CD14-positive monocyte (primary cell): ENCODE data around the gene SERP2. TPM values are rescaled to one million over a fixed set of nuclear protein-coding genes. Genes with fewer than 3 reads are reported as not detected.

ENCODE experiments used
- DNase-seq, 3 donors: peaks; one replicate each; pipeline ENCODE4 v3.0.0-alpha.2; 2011 to 2022
- H2AFZ ChIP-seq: 2 replicates; pipeline ENCODE4 v1.6.0; 2012; ENCODE audit warnings: mild to moderate bottlenecking, low read depth, low read length, inconsistent platforms; ENCODE audit not compliant: insufficient read depth, poor library complexity, severe bottlenecking
- H3K27ac ChIP-seq, 2 donors: 1 replicate in 1 of 2; 2 replicates in 1 of 2; pipeline ENCODE4 v1.5.1; 2012 to 2013; ENCODE audit warnings: low read length in 2 of 2, control low read depth in 1 of 2, inconsistent platforms in 1 of 2, low read depth in 1 of 2, mild to moderate bottlenecking in 1 of 2
- H3K27me3 ChIP-seq, 2 donors: one replicate each; pipeline versions ENCODE4 v1.6.0 to v1.6.1; 2011 to 2013; ENCODE audit warnings: low read length in 2 of 2; ENCODE audit not compliant: control insufficient read depth in 2 of 2, insufficient read depth in 2 of 2
- H3K36me3 ChIP-seq, 2 donors: replicated peaks in 1 of 2; 1 replicate in 1 of 2; 2 replicates in 1 of 2; pipeline versions ENCODE4 v1.5.1 to v1.6.1; 2012 to 2013; ENCODE audit warnings: low read length in 2 of 2, control low read depth in 1 of 2, inconsistent platforms in 1 of 2, mild to moderate bottlenecking in 1 of 2; ENCODE audit not compliant: insufficient read depth in 2 of 2, control insufficient read depth in 1 of 2
- H3K4me1 ChIP-seq, 2 donors: 1 replicate in 1 of 2; 2 replicates in 1 of 2; pipeline versions ENCODE4 v1.5.1 to v1.6.1; 2012 to 2013; ENCODE audit warnings: low read length in 2 of 2, control low read depth in 1 of 2, inconsistent platforms in 1 of 2, mild to moderate bottlenecking in 1 of 2, moderate library complexity in 1 of 2; ENCODE audit not compliant: insufficient read depth in 2 of 2, control insufficient read depth in 1 of 2
- H3K4me2 ChIP-seq: replicated peaks from 2 replicates; pipeline ENCODE3; 2012; ENCODE audit warnings: low read length, moderate library complexity, mild to moderate bottlenecking; ENCODE audit not compliant: poor library complexity, severe bottlenecking; ENCODE audit errors: extremely low read depth
- H3K4me3 ChIP-seq, 3 experiments: fragments of 200-600 bp in 1 of 3; sonication (generic) in 1 of 3; replicated peaks in 1 of 3; 1 replicate in 2 of 3; 2 replicates in 1 of 3; pipeline ENCODE4 v1.5.1; 2011 to 2013; ENCODE audit warnings: low read length in 3 of 3, mild to moderate bottlenecking in 3 of 3, control low read depth in 2 of 3, low read depth in 2 of 3, inconsistent platforms in 1 of 3, moderate library complexity in 1 of 3
- H3K79me2 ChIP-seq: 2 replicates; pipeline ENCODE4 v1.6.0; 2012; ENCODE audit warnings: mild to moderate bottlenecking, control low read depth, inconsistent platforms, low read length, moderate library complexity; ENCODE audit not compliant: insufficient read depth
- H3K9ac ChIP-seq: 2 replicates; pipeline ENCODE4 v1.6.0; 2017; ENCODE audit warnings: low read length, mild to moderate bottlenecking; ENCODE audit not compliant: insufficient read depth, poor library complexity, severe bottlenecking
- H3K9me3 ChIP-seq, 2 donors: replicated peaks in 1 of 2; 1 replicate in 1 of 2; 2 replicates in 1 of 2; pipeline versions ENCODE4 v1.5.1 to v1.6.1; 2012 to 2013; ENCODE audit warnings: low read length in 2 of 2, control low read depth in 1 of 2; ENCODE audit not compliant: control insufficient read depth in 1 of 2, insufficient read depth in 1 of 2
- H4K20me1 ChIP-seq: 2 replicates; pipeline ENCODE4 v1.6.0; 2012; ENCODE audit warnings: mild to moderate bottlenecking, low read length, control low read depth, moderate library complexity; ENCODE audit not compliant: insufficient read depth
- H3K27ac Mint-ChIP-seq, 7 donors: one replicate each; pipeline ENCODE4 v1.8.0; 2020; ENCODE audit warnings: mild to moderate bottlenecking in 7 of 7, mixed read lengths in 7 of 7, moderate library complexity in 6 of 7, inconsistent platforms in 2 of 7
- H3K27me3 Mint-ChIP-seq, 3 donors: one replicate each; pipeline ENCODE4 v1.8.0; 2021 to 2022; ENCODE audit warnings: low read depth in 3 of 3, mild to moderate bottlenecking in 3 of 3, mixed read lengths in 3 of 3, moderate library complexity in 3 of 3, inconsistent platforms in 1 of 3
- H3K36me3 Mint-ChIP-seq, 2 donors: one replicate each; pipeline ENCODE4 v1.8.0; 2020; ENCODE audit warnings: mixed read lengths in 2 of 2, inconsistent platforms in 1 of 2, mild to moderate bottlenecking in 1 of 2
- H3K4me1 Mint-ChIP-seq: one replicate; pipeline ENCODE4 v1.8.0; 2020; ENCODE audit warnings: mild to moderate bottlenecking, mixed read lengths
- H3K4me3 Mint-ChIP-seq, 2 donors: one replicate each; pipeline ENCODE4 v1.8.0; 2020; ENCODE audit warnings: mild to moderate bottlenecking in 2 of 2, mixed read lengths in 2 of 2, moderate library complexity in 1 of 2
- H3K9me3 Mint-ChIP-seq, 7 donors: one replicate each; pipeline ENCODE4 v1.8.0; 2020 to 2022; ENCODE audit warnings: mixed read lengths in 7 of 7, mild to moderate bottlenecking in 6 of 7, moderate library complexity in 6 of 7, inconsistent platforms in 2 of 7
- CTCF ChIP-seq: fragments of 200-600 bp; IDR thresholded peaks from one replicate; pipeline ENCODE4 v1.8.0; 2022; ENCODE audit warnings: antibody characterized with exemption, mild to moderate bottlenecking
- WGBS: methylation state at CpG from one replicate; pipeline ENCODE4 v1.1.5; 2013; ENCODE audit warnings: missing lambda C conversion rate; ENCODE audit not compliant: insufficient coverage; 5-methylcytosine and 5-hydroxymethylcytosine counted together
- intact Hi-C, 2 donors: fragments of 100-400 bp; cut with micrococcal nuclease; formaldehyde crosslinking; loops; one replicate each; pipeline versions ENCODE4 v1.15.0 to v1.15.1; 2023
- polyA plus RNA-seq, 3 donors: library from polyadenylated mRNA; depleted of rRNA in 1 of 3; unstranded in 2 of 3; stranded (reverse) in 1 of 3; fragments of 300-500 nt in 2 of 3; fragments of >200 nt in 1 of 3; fragmentation: Illumina TruSeq in 2 of 3; gene quantifications; 1 replicate in 2 of 3; 2 replicates in 1 of 3; pipeline ENCODE4 v1.2.3, GENCODE V29; 2012 to 2021

Gene SERP2
- polyA plus RNA-seq, 3 donors = not detected

- peaks cover 0 to 2% (median 0%) of the 10 kb centered on the region in 7 donors for H3K9me3 Mint-ChIP-seq
- Histone ChIP-seq H3K9ac (no peak overlapping the region), H3K4me1 (peaks cover 0 to 3% of the 10 kb centered on the region in 2 donors), H4K20me1 (no peaks in the 10 kb centered on the region), H3K79me2 (no peaks in the 10 kb centered on the region), H3K4me3 (no peak overlapping the region), H3K9me3 (no peaks in the 10 kb centered on the region), H3K36me3 (no peaks in the 10 kb centered on the region), H3K27me3 (no peaks in the 10 kb centered on the region), H2AFZ (no peak overlapping the region), H3K4me2 (no peak overlapping the region), H3K27ac (no peak overlapping the region)
- no peak overlapping the region for H3K4me3 Mint-ChIP-seq
- H3K4me1 Mint-ChIP-seq = peaks cover 17% of the 10 kb centered on the region
- WGBS = 96% methylated on average over 5 of the region's 7 CpGs
- TF ChIP-seq CTCF = no peak
- DNase-seq = no peak
- H3K27me3 Mint-ChIP-seq = peaks cover 11 to 19% (median 14%) of the 10 kb centered on the region in 3 donors
- H3K36me3 Mint-ChIP-seq = no peaks in the 10 kb centered on the region
- H3K27ac Mint-ChIP-seq = no peak overlapping the region
- intact Hi-C loops = no loop called here
Measured at GRCh38 chr13:44407891-44408290, 34.3 kb downstream of the SERP2 start.

GRCh38 chr13:44409595-44409994, 36.0 kb downstream of the SERP2 start:
- DNase-seq = no peak
- intact Hi-C loops = no loop called here
- H3K36me3 Mint-ChIP-seq = no peaks in the 10 kb centered on the region
- no peak for TF ChIP-seq CTCF
- Histone ChIP-seq H3K27ac (no peak overlapping the region), H3K27me3 (no peaks in the 10 kb centered on the region), H3K4me1 (peaks cover 0 to 3% of the 10 kb centered on the region in 2 donors), H4K20me1 (no peaks in the 10 kb centered on the region), H3K36me3 (no peaks in the 10 kb centered on the region), H3K79me2 (no peaks in the 10 kb centered on the region), H2AFZ (no peak overlapping the region), H3K9me3 (no peaks in the 10 kb centered on the region), H3K9ac (no peak overlapping the region), H3K4me2 (no peak overlapping the region), H3K4me3 (no peak overlapping the region)
- peaks cover 21% of the 10 kb centered on the region for H3K4me1 Mint-ChIP-seq
- 32% methylated on average over 3 of the region's 4 CpGs for WGBS
- H3K4me3 Mint-ChIP-seq = no peak overlapping the region
- peaks cover 0 to 2% (median 0%) of the 10 kb centered on the region in 7 donors for H3K9me3 Mint-ChIP-seq
- peaks cover 11 to 17% (median 14%) of the 10 kb centered on the region in 3 donors for H3K27me3 Mint-ChIP-seq
- no peak overlapping the region for H3K27ac Mint-ChIP-seq
